Stomach (tissue), 4 donors: Measurements from ENCODE around the gene AFF4.

Experiments used
- POLR2AphosphoS5 ChIP-seq, 3 donors: sonication (generic); formaldehyde crosslinking; IDR thresholded peaks; one replicate each; pipeline ENCODE4 v1.6.1; 2016; ENCODE audit warnings: antibody characterized with exemption in 3 of 3
- TF ChIP-seq, protein P1 (sequence below), 7 experiments: fragments of 450-650 bp in 4 of 7; fragments of 200-600 bp in 3 of 7; sonication (generic) in 3 of 7; IDR thresholded peaks; one replicate each; pipeline ENCODE4 v1.5.1; 2016 to 2019; ENCODE audit warnings: antibody characterized with exemption in 7 of 7, control low read depth in 2 of 7, mild to moderate bottlenecking in 1 of 7

DNA sequence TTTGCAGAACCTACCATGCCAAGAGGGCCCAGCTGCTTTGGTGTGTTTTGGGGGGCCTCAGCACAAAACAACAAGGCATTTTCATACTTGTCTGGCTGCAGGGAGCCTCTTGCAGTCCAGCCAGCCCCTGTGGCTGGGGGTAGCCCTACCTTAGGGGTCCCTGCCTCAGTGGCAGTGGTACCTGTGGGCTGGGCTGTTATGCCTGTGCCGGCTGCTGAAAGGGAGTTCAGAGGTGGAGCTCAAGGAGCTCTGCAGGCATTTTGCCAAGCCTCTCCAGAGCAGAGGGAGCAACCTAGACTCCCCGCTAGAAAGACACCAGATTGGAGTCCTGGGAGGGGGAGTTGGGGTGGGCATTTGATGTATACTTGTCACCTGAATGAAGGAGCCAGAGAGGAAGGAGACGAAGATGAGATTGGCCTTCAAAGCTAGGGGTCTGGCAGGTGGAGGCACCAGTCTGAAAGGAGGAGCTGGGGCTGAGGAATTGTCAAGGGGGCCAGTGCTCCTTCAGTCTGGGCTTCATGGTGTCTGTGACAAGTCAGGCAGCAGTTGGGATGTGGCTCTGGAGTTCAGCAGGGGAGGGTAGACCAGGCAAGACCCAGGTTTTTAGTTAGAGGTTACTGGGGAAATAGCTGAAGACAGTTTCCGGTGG lies 134.5 kb downstream of the AFF4 start:
- TF ChIP-seq POLR2AphosphoS5 (IDR thresholded peaks at IDR 0.05) = no peak
- TF ChIP-seq, protein P1, sequence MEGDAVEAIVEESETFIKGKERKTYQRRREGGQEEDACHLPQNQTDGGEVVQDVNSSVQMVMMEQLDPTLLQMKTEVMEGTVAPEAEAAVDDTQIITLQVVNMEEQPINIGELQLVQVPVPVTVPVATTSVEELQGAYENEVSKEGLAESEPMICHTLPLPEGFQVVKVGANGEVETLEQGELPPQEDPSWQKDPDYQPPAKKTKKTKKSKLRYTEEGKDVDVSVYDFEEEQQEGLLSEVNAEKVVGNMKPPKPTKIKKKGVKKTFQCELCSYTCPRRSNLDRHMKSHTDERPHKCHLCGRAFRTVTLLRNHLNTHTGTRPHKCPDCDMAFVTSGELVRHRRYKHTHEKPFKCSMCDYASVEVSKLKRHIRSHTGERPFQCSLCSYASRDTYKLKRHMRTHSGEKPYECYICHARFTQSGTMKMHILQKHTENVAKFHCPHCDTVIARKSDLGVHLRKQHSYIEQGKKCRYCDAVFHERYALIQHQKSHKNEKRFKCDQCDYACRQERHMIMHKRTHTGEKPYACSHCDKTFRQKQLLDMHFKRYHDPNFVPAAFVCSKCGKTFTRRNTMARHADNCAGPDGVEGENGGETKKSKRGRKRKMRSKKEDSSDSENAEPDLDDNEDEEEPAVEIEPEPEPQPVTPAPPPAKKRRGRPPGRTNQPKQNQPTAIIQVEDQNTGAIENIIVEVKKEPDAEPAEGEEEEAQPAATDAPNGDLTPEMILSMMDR (IDR thresholded peaks at IDR 0.05) = no peak
